ENCODE measurements around the gene DEF6.

DNA sequence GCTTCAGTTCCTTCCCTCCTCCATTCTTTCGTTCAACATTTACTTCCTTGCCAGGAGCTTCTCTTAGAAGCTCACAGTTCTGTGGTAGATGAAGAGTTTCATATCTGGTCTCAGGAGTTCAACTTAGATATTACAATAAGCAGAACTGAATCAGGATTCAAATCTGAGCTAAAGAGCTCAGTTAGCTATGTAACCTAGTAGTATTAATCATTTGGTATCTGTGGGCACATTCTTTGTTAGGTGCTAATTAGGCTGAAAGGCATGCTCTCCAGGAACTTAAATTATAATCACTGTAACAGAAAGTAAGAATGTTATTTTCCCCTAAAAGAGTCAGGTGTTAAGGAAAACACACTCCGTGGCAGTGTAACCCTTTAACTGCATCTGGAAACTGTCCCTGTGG, 29.7 kb upstream of the DEF6 start:
- TF ChIP-seq, protein P1, sequence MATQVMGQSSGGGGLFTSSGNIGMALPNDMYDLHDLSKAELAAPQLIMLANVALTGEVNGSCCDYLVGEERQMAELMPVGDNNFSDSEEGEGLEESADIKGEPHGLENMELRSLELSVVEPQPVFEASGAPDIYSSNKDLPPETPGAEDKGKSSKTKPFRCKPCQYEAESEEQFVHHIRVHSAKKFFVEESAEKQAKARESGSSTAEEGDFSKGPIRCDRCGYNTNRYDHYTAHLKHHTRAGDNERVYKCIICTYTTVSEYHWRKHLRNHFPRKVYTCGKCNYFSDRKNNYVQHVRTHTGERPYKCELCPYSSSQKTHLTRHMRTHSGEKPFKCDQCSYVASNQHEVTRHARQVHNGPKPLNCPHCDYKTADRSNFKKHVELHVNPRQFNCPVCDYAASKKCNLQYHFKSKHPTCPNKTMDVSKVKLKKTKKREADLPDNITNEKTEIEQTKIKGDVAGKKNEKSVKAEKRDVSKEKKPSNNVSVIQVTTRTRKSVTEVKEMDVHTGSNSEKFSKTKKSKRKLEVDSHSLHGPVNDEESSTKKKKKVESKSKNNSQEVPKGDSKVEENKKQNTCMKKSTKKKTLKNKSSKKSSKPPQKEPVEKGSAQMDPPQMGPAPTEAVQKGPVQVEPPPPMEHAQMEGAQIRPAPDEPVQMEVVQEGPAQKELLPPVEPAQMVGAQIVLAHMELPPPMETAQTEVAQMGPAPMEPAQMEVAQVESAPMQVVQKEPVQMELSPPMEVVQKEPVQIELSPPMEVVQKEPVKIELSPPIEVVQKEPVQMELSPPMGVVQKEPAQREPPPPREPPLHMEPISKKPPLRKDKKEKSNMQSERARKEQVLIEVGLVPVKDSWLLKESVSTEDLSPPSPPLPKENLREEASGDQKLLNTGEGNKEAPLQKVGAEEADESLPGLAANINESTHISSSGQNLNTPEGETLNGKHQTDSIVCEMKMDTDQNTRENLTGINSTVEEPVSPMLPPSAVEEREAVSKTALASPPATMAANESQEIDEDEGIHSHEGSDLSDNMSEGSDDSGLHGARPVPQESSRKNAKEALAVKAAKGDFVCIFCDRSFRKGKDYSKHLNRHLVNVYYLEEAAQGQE (IDR thresholded peaks at IDR 0.05; ENCODE audit: unreplicated experiment), result no peak
- no peak for TF ChIP-seq EZH2 (IDR thresholded peaks at IDR 0.05; ENCODE audit: low read depth, unreplicated experiment)
- TF ChIP-seq, protein P2, sequence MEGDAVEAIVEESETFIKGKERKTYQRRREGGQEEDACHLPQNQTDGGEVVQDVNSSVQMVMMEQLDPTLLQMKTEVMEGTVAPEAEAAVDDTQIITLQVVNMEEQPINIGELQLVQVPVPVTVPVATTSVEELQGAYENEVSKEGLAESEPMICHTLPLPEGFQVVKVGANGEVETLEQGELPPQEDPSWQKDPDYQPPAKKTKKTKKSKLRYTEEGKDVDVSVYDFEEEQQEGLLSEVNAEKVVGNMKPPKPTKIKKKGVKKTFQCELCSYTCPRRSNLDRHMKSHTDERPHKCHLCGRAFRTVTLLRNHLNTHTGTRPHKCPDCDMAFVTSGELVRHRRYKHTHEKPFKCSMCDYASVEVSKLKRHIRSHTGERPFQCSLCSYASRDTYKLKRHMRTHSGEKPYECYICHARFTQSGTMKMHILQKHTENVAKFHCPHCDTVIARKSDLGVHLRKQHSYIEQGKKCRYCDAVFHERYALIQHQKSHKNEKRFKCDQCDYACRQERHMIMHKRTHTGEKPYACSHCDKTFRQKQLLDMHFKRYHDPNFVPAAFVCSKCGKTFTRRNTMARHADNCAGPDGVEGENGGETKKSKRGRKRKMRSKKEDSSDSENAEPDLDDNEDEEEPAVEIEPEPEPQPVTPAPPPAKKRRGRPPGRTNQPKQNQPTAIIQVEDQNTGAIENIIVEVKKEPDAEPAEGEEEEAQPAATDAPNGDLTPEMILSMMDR (conservative IDR thresholded peaks at IDR 0.05; ENCODE audit: low read depth in 2 of 2), result no peak
- no peak for TF ChIP-seq JUNB (IDR thresholded peaks at IDR 0.05; ENCODE audit: unreplicated experiment)

All from GM23338 (cell line).